ENCODE measurements around the gene UNC5CL.

Gene UNC5CL

GRCh38 chr6:40977085-40977484, 61.9 kb downstream of the UNC5CL start:
- no peaks in the 10 kb centered on the region for H3K4me1 Mint-ChIP-seq (ENCODE audit: low read depth)
- no peak overlapping the region for H3K4me3 Mint-ChIP-seq
- intact Hi-C loops (cut with micrococcal nuclease): no loop called here
- H3K9me3 Mint-ChIP-seq: no peaks in the 10 kb centered on the region
- H3K27me3 Mint-ChIP-seq: peaks cover 53% of the 10 kb centered on the region
- H3K36me3 Mint-ChIP-seq (ENCODE audit: low read depth): no peaks in the 10 kb centered on the region
- no peak overlapping the region for H3K27ac Mint-ChIP-seq

Measured in dendritic cell treated with granulocyte-macrophage colony-stimulating factor and Interleukin-4, amounts not matched to agents 40 ng/mL and 50 ng/mL, for 4 days (primary cell).